K562 (cell line): ENCODE results near the gene MIDN. TPM values are rescaled to one million over a fixed set of nuclear protein-coding genes. Genes with fewer than 3 reads are reported as not detected.

Source experiments
- CREM ChIP-seq: IDR thresholded peaks from 2 replicates; pipeline ENCODE4 v1.6.1; 2014; ENCODE audit warnings: antibody characterized with exemption, low read depth
- ESRRA ChIP-seq: fragments of 450-650 bp; IDR thresholded peaks from 2 replicates; pipeline ENCODE4 v1.6.1; 2014; ENCODE audit warnings: low read depth, mild to moderate bottlenecking, moderate library complexity, borderline replicate concordance
- ETV5 ChIP-seq: sonication (generic); formaldehyde crosslinking; IDR thresholded peaks from 2 replicates; pipeline ENCODE4 v1.4.0; 2020; ENCODE audit warnings: low read depth, mild to moderate bottlenecking, missing genetic modification reagents
- MGA ChIP-seq: fragments of 450-650 bp; IDR thresholded peaks from 2 replicates; pipeline ENCODE4 v1.6.1; 2016; ENCODE audit warnings: mild to moderate bottlenecking, moderate library complexity
- RAD21 ChIP-seq, 2 experiments: fragments of 250-450 bp in 1 of 2; fragments of 450-650 bp in 1 of 2; sonication (Bioruptor Pico) in 1 of 2; formaldehyde crosslinking in 1 of 2; IDR thresholded peaks in 1 of 2; conservative IDR thresholded peaks in 1 of 2; 2 replicates each; pipeline versions ENCODE4 v1.4.0 to v1.8.0; 2020 to 2022; ENCODE audit warnings: mild to moderate bottlenecking in 2 of 2, moderate library complexity in 1 of 2
- SMARCA5 ChIP-seq: fragments of 450-650 bp; IDR thresholded peaks from 2 replicates; pipeline ENCODE4 v1.6.1; 2016
- SMARCC2 ChIP-seq: fragments of 450-650 bp; IDR thresholded peaks from 2 replicates; pipeline ENCODE4 v1.6.1; 2017; ENCODE audit warnings: antibody characterized with exemption, moderate library complexity, mild to moderate bottlenecking, low read depth
- TCF7 ChIP-seq: sonication (generic); IDR thresholded peaks from 2 replicates; pipeline ENCODE4 v1.6.1; 2016; ENCODE audit warnings: antibody characterized with exemption, borderline replicate concordance
- ZBTB5 ChIP-seq: fragments of 450-650 bp; IDR thresholded peaks from 2 replicates; pipeline ENCODE4 v1.6.1; 2017; ENCODE audit warnings: antibody characterized with exemption
- ZNF23 ChIP-seq: fragments of 250-450 bp; sonication (Bioruptor Pico); IDR thresholded peaks from 2 replicates; pipeline ENCODE4 v1.4.0; 2020; ENCODE audit warnings: mild to moderate bottlenecking
- ZNF41 ChIP-seq: fragments of 250-450 bp; sonication (Bioruptor Pico); conservative IDR thresholded peaks from 2 replicates; pipeline ENCODE4 v1.4.0; 2020; ENCODE audit warnings: mild to moderate bottlenecking
- polyA plus RNA-seq, 8 experiments: library from polyadenylated mRNA; depleted of rRNA in 4 of 8; stranded (reverse) in 5 of 8; unstranded in 3 of 8; fragments of >200 nt; fragmentation: Nextera tagmentation in 2 of 8; fragmentation: Illumina TruSeq in 1 of 8; extraction: Ambion mirVana in 2 of 8; extraction: Trizol in 1 of 8; gene quantifications; 2 replicates each; pipeline versions ENCODE4 v1.2.1 to v1.2.3, GENCODE V29; 2011 to 2014; ENCODE audit warnings: inconsistent platforms in 1 of 8, missing spikeins in 1 of 8
- total RNA-seq, 7 experiments: library from RNA; depleted of rRNA in 6 of 7; stranded (reverse); fragments of >200 nt in 6 of 7; fragmentation: Illumina TruSeq in 2 of 7; extraction: Trizol in 2 of 7; gene quantifications; 2 replicates each; pipeline versions ENCODE4 v1.2.1 to v1.2.3, GENCODE V29; 2011 to 2021; ENCODE audit warnings: low replicate concordance in 1 of 7
- TF ChIP-seq, protein P1 (sequence below): IDR thresholded peaks from 2 replicates; pipeline ENCODE4 v1.6.1; 2012; ENCODE audit warnings: low read depth, low read length, improper control_type of control experiment, borderline replicate concordance

The MIDN gene
- total and polyA plus RNA-seq, 9 of the 15 experiments (the other 6 are each of a cell fraction or from before 2014, with no cell fraction given) = 0.17 to 120 (median 10.1) TPM

DNA sequence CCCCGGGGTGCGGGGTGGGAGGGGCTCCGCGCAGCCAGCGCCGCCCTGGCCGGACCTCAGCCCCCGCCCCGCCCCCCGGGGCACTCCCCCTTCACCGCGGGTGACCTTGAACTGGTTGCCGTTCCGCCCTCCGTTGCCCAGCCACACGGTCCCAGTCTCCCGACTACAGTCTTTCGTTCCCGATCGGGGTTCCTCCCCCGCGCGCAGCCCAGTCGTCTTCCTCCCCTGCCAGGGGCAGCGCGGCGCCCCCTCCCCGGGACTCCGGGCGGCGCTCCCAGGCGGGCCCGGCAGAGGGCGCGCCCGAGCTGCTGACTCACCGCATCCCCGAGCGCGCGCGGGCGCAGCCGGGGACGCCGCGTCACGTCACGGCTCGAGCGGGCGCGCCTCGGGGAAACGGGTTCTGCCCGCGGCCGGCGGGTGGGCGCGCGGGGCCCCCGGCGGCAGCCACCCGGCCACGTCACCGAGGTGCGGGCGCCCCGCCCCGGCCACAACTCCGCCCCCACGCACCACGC lies 459 bp downstream of the MIDN start (continued):
- TF ChIP-seq ZBTB5 (no peak), SMARCA5 (no peak), ESRRA (peak; percentile 99), ZNF23 (no peak), ETV5 (CRISPR knock-in tag) (no peak), ZNF41 (0 out of 2 replicates have a peak, but pooled peaks have one; percentile 11), CREM (peak; percentile 42; the same call in 1 of the 2 replicates), SMARCC2 (no peak), MGA (no peak), RAD21 (CRISPR knock-in tag; conservative IDR thresholded peaks at IDR 0.05 in 1 of 2, IDR thresholded peaks at IDR 0.05 in 1 of 2) (peak; percentile 59 to 76), TCF7 (no peak)
- TF ChIP-seq, protein P1, sequence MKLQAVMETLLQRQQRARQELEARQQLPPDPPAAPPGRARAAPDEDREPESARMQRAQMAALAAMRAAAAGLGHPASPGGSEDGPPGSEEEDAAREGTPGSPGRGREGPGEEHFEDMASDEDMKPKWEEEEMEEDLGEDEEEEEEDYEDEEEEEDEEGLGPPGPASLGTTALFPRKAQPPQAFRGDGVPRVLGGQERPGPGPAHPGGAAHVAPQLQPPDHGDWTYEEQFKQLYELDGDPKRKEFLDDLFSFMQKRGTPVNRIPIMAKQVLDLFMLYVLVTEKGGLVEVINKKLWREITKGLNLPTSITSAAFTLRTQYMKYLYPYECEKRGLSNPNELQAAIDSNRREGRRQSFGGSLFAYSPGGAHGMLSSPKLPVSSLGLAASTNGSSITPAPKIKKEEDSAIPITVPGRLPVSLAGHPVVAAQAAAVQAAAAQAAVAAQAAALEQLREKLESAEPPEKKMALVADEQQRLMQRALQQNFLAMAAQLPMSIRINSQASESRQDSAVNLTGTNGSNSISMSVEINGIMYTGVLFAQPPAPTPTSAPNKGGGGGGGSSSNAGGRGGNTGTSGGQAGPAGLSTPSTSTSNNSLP = no peak
